GM23338 (cell line): ENCODE results near the gene ZNF212. TPM values are rescaled to one million over a fixed set of nuclear protein-coding genes. Genes with fewer than 3 reads are reported as not detected.

Experiments
- ATAC-seq: fragments of 200-7000 bp; cut with Tn5 transposase; 3 replicates; pipeline ENCODE4 v1.9.1; 2020
- DNase-seq: peaks from one replicate; pipeline ENCODE4 v3.0.0-alpha.2; 2015; ENCODE audit warnings: low spot score
- H2AFZ ChIP-seq: fragments of 200-600 bp; sonication (generic); 2 replicates; pipeline ENCODE4 v1.8.0; 2016; ENCODE audit warnings: antibody characterized with exemption, mild to moderate bottlenecking, moderate library complexity
- H3F3A ChIP-seq: fragments of 200-600 bp; sonication (generic); replicated peaks from 2 replicates; pipeline ENCODE4 v1.8.0; 2017; ENCODE audit warnings: antibody characterized with exemption, mixed run types, low read depth
- H3K27ac ChIP-seq: fragments of 200-600 bp; sonication (generic); 2 replicates; pipeline ENCODE4 v1.6.1; 2016; ENCODE audit warnings: low read depth
- H3K27me3 ChIP-seq: fragments of 200-600 bp; sonication (generic); 2 replicates; pipeline ENCODE4 v1.8.0; 2016; ENCODE audit warnings: mild to moderate bottlenecking, mixed run types, moderate library complexity; ENCODE audit not compliant: insufficient read depth
- H3K36me3 ChIP-seq: fragments of 200-600 bp; sonication (generic); 2 replicates; pipeline ENCODE4 v1.8.0; 2016; ENCODE audit warnings: mild to moderate bottlenecking; ENCODE audit not compliant: insufficient read depth
- H3K4me1 ChIP-seq: fragments of 200-600 bp; sonication (generic); 2 replicates; pipeline ENCODE4 v1.8.0; 2016; ENCODE audit warnings: mild to moderate bottlenecking, moderate library complexity; ENCODE audit not compliant: insufficient read depth
- H3K4me2 ChIP-seq: fragments of 200-600 bp; sonication (generic); 2 replicates; pipeline ENCODE4 v1.7.1; 2017; ENCODE audit warnings: mixed run types
- H3K4me3 ChIP-seq: fragments of 200-600 bp; sonication (generic); 2 replicates; pipeline ENCODE4 v1.6.1; 2016; ENCODE audit warnings: mixed run types
- H3K79me2 ChIP-seq: fragments of 200-600 bp; sonication (generic); replicated peaks from 2 replicates; pipeline ENCODE4 v1.8.0; 2017; ENCODE audit warnings: mild to moderate bottlenecking; ENCODE audit not compliant: insufficient read depth
- H3K9me2 ChIP-seq: fragments of 200-600 bp; sonication (generic); 2 replicates; pipeline ENCODE4 v1.8.0; 2017; ENCODE audit not compliant: insufficient read depth
- H4K20me1 ChIP-seq: fragments of 200-600 bp; sonication (generic); replicated peaks from 2 replicates; pipeline ENCODE4 v1.8.0; 2017; ENCODE audit warnings: mild to moderate bottlenecking; ENCODE audit not compliant: insufficient read depth
- H3K27ac Mint-ChIP-seq: 2 replicates; pipeline ENCODE4 v1.8.0; 2020; ENCODE audit warnings: inconsistent platforms, mild to moderate bottlenecking, moderate library complexity, mixed read lengths
- H3K27me3 Mint-ChIP-seq: 3 replicates; pipeline ENCODE4 v1.8.0; 2022; ENCODE audit warnings: low read depth, mild to moderate bottlenecking, moderate library complexity, mixed read lengths, inconsistent platforms; ENCODE audit not compliant: insufficient read depth, poor library complexity
- H3K36me3 Mint-ChIP-seq: 3 replicates; pipeline ENCODE4 v1.8.0; 2021; ENCODE audit warnings: low read depth, mild to moderate bottlenecking, inconsistent platforms, moderate library complexity, mixed read lengths
- H3K4me1 Mint-ChIP-seq: 3 replicates; pipeline ENCODE4 v1.8.0; 2020; ENCODE audit warnings: mild to moderate bottlenecking, inconsistent platforms, mixed read lengths
- H3K4me3 Mint-ChIP-seq: 3 replicates; pipeline ENCODE4 v1.8.0; 2021; ENCODE audit warnings: moderate library complexity, mild to moderate bottlenecking, inconsistent platforms, mixed read lengths
- H3K9me3 Mint-ChIP-seq: 3 replicates; pipeline ENCODE4 v1.8.0; 2020; ENCODE audit warnings: moderate library complexity, mild to moderate bottlenecking, inconsistent platforms, mixed read lengths
- CTCF ChIP-seq, 2 experiments: fragments of 200-600 bp in 1 of 2; sonication (generic) in 1 of 2; conservative IDR thresholded peaks; 2 replicates each; pipeline versions ENCODE4 v1.5.1 to v1.6.1; 2016 to 2017; ENCODE audit warnings: antibody characterized with exemption in 2 of 2, low read depth in 2 of 2, mild to moderate bottlenecking in 2 of 2, moderate library complexity in 1 of 2
- ETS1 ChIP-seq: IDR thresholded peaks from 2 replicates; pipeline ENCODE4 v1.6.1; 2016; ENCODE audit warnings: antibody characterized with exemption
- EZH2 ChIP-seq: fragments of 200-600 bp; sonication (generic); IDR thresholded peaks from one replicate; pipeline ENCODE4 v1.8.0; 2017; ENCODE audit warnings: antibody characterized with exemption, mild to moderate bottlenecking, low read depth; ENCODE audit not compliant: unreplicated experiment
- EZH2phosphoT487 ChIP-seq: fragments of 200-600 bp; sonication (generic); IDR thresholded peaks from one replicate; pipeline ENCODE4 v1.8.1; 2018; ENCODE audit warnings: antibody characterized with exemption; ENCODE audit not compliant: unreplicated experiment
- JUNB ChIP-seq: IDR thresholded peaks from one replicate; pipeline ENCODE4 v1.6.1; 2016; ENCODE audit warnings: antibody characterized with exemption; ENCODE audit not compliant: unreplicated experiment
- NANOG ChIP-seq: IDR thresholded peaks from 2 replicates; pipeline ENCODE4 v1.6.1; 2016; ENCODE audit warnings: antibody characterized with exemption, borderline replicate concordance
- ZNF114 ChIP-seq: fragments of 250-450 bp; sonication (Bioruptor Pico); IDR thresholded peaks from 2 replicates; pipeline ENCODE4 v1.5.0; 2020; ENCODE audit warnings: mild to moderate bottlenecking, moderate library complexity
- ZNF331 ChIP-seq: fragments of 250-450 bp; sonication (Bioruptor Pico); IDR thresholded peaks from 2 replicates; pipeline ENCODE4 v1.5.0; 2020; ENCODE audit warnings: low read depth, mild to moderate bottlenecking, moderate library complexity
- polyA plus RNA-seq: library from polyadenylated mRNA; unstranded; fragments of >200 nt; fragmentation: Nextera tagmentation; extraction: Ambion mirVana; gene quantifications from 2 replicates; pipeline ENCODE4 v1.2.1, GENCODE V29; 2016
- total RNA-seq: library from RNA; depleted of rRNA; stranded (reverse); fragments of >200 nt; shearing (Covaris generic); gene quantifications from 2 replicates; pipeline ENCODE4 v1.2.3, GENCODE V29; 2014

ZNF212 gene
- total and polyA plus RNA-seq, 2 experiments from 2014 or later: 10.8 to 18.9 TPM

- peak; percentile 44 for ATAC-seq
- H2AFZ ChIP-seq: no peak overlapping the region
- no peak overlapping the region for H3K4me2 ChIP-seq
- no peak overlapping the region for H3K27ac ChIP-seq
- no peak overlapping the region for H3K4me3 ChIP-seq
- Mint-ChIP-seq H3K4me3 (peak overlapping the region; percentile 4), H3K36me3 (peaks cover 87% of the 10 kb centered on the region), H3K27me3 (peaks cover 3% of the 10 kb centered on the region), H3K9me3 (no peaks in the 10 kb centered on the region; the same call in 1 of the 3 replicates), H3K27ac (peak overlapping the region; percentile 26; the same call in 1 of the 2 replicates), H3K4me1 (peaks cover 25% of the 10 kb centered on the region)
- 0 out of 2 replicates have a peak, but pooled peaks cover 5% of the 10 kb centered on the region for H3K4me1 ChIP-seq
- peaks cover 36% of the 10 kb centered on the region for H3K36me3 ChIP-seq
- no peak for DNase-seq
- peaks cover 4% of the 10 kb centered on the region for H4K20me1 ChIP-seq
- no peaks in the 10 kb centered on the region for H3K27me3 ChIP-seq
- peaks cover 39% of the 10 kb centered on the region for H3K79me2 ChIP-seq
- peaks cover 10% of the 10 kb centered on the region for H3F3A ChIP-seq
- TF ChIP-seq EZH2 (no peak), ZNF331 (CRISPR knock-in tag) (no peak), NANOG (no peak), JUNB (no peak), ZNF114 (CRISPR knock-in tag) (no peak)
- H3K9me2 ChIP-seq: no peaks in the 10 kb centered on the region
Measured at GRCh38 chr7:149205690-149206381, 33.6 kb upstream of the ZNF212 start.

- Histone ChIP-seq H3K4me2 (no peak overlapping the region), H3K4me3 (no peak overlapping the region), H3F3A (peaks cover 12% of the 10 kb centered on the region), H3K27me3 (no peaks in the 10 kb centered on the region), H4K20me1 (peaks cover 4% of the 10 kb centered on the region), H3K27ac (no peak overlapping the region), H3K4me1 (0 out of 2 replicates have a peak, but pooled peaks cover 5% of the 10 kb centered on the region), H3K9me2 (no peaks in the 10 kb centered on the region), H3K79me2 (peaks cover 28% of the 10 kb centered on the region), H2AFZ (no peak overlapping the region), H3K36me3 (peaks cover 38% of the 10 kb centered on the region)
- Mint-ChIP-seq H3K4me3 (no peak overlapping the region), H3K27ac (no peak overlapping the region; the same call in 1 of the 2 replicates), H3K36me3 (peaks cover 86% of the 10 kb centered on the region), H3K4me1 (peaks cover 25% of the 10 kb centered on the region), H3K9me3 (no peaks in the 10 kb centered on the region; the same call in 2 of the 3 replicates), H3K27me3 (peaks cover 3% of the 10 kb centered on the region)
- DNase-seq (no peak), ATAC-seq (no peak)
- no peak for TF ChIP-seq ZNF331 (CRISPR knock-in tag)
Measured at GRCh38 chr7:149207324-149208035, 32.0 kb upstream of the ZNF212 start.

- ATAC-seq: peak; percentile 90
- H3K4me1 Mint-ChIP-seq: peaks cover 15% of the 10 kb centered on the region
- H2AFZ ChIP-seq: no peak overlapping the region
- H3K27me3 Mint-ChIP-seq: peaks cover 3% of the 10 kb centered on the region
- peaks cover 34% of the 10 kb centered on the region for H3K36me3 ChIP-seq
- peak overlapping the region; percentile 82; the same call in 1 of the 2 replicates for H3K27ac ChIP-seq
- H3K27ac Mint-ChIP-seq: peak overlapping the region; percentile 93
- H3K4me1 ChIP-seq: 0 out of 2 replicates have a peak, but pooled peaks cover 5% of the 10 kb centered on the region
- H3K79me2 ChIP-seq: peaks cover 6% of the 10 kb centered on the region
- no peak overlapping the region for H3K4me3 ChIP-seq
- DNase-seq: peak; percentile 87
- no peaks in the 10 kb centered on the region for H3K9me2 ChIP-seq
- peaks cover 11% of the 10 kb centered on the region for H4K20me1 ChIP-seq
- peaks cover 85% of the 10 kb centered on the region for H3K36me3 Mint-ChIP-seq
- no peaks in the 10 kb centered on the region for H3K27me3 ChIP-seq
- peak; percentile 82 to 93 for TF ChIP-seq CTCF (conservative IDR thresholded peaks at IDR 0.05; ENCODE audit: low read depth in 2 of 2)
- TF ChIP-seq NANOG: no peak
- no peak for TF ChIP-seq EZH2phosphoT487
- no peak for TF ChIP-seq JUNB
- no peak for TF ChIP-seq ETS1
- H3F3A ChIP-seq: peaks cover 12% of the 10 kb centered on the region
- H3K9me3 Mint-ChIP-seq: no peaks in the 10 kb centered on the region; the same call in 2 of the 3 replicates
- H3K4me3 Mint-ChIP-seq: no peak overlapping the region; the same call in 2 of the 3 replicates
- H3K4me2 ChIP-seq: no peak overlapping the region
Measured at GRCh38 chr7:149209518-149210269, 29.8 kb upstream of the ZNF212 start.
